NAMALWA (cell line): ENCODE data around the gene HOXD3.

ENCODE experiments used
- DNase-seq: peaks from one replicate; pipeline ENCODE4 v3.0.0-alpha.2; 2015; ENCODE audit warnings: low spot score

The HOXD3 gene

DNA sequence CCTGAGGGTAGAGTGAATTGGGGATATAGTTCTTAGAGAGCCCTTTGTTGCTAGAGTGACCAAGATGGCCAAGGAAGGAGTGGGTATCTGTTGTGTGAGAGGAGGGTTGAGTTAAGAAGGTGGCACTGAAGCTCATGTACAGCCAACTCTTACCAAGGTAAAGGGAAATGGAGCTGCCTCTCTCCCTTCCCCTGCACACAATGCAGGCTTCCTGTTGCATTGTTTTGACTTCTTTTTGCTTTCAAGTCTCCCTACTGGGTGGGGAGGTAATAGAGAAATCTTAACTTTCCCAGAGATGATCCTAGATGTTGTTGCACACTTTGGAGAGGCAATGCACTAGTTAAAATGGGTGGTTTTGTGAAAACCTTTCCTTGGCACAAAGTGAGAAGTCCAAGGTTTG, 55.2 kb downstream of the HOXD3 start:
- DNase-seq, result no peak

DNA sequence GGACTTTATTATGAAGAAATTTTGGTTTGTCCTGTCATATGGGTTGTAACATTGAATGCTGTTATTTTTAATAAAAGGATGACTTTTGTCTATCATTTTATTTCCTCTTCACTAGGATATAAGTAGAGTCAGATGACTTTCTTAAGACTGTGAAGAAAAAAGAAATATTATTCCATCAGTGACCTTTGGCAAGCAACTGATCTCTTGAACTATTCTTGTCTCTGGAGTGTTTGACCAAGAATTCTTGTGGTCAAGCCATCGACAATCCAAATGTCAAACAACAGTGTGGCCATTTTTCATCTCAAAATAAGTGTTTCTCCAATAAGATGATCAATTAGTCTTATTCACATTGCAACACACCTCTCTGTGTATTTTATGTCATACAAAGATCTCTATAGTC, 56.3 kb downstream of the HOXD3 start:
- DNase-seq, result no peak
